Activated T-cell treated with anti-CD3 and anti-CD28 coated beads for 1 hour (primary cell): ENCODE measurements around the gene DENND2D.
A peak's percentile ranks its signal among the peaks of the same experiment; 100 is the strongest.

Source experiments
- DNase-seq: peaks from one replicate; pipeline ENCODE4 v3.0.0-alpha.2; 2020; ENCODE audit warnings: low read depth

The DENND2D gene, protein sequence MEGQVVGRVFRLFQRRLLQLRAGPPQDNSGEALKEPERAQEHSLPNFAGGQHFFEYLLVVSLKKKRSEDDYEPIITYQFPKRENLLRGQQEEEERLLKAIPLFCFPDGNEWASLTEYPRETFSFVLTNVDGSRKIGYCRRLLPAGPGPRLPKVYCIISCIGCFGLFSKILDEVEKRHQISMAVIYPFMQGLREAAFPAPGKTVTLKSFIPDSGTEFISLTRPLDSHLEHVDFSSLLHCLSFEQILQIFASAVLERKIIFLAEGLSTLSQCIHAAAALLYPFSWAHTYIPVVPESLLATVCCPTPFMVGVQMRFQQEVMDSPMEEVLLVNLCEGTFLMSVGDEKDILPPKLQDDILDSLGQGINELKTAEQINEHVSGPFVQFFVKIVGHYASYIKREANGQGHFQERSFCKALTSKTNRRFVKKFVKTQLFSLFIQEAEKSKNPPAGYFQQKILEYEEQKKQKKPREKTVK

GRCh38 chr1:111199881-111200801 lies at the start of gene DENND2D:
Gene DENND2D (minus strand): TSS chr1:111200646. CDS start chr1:111200459, 187 bp downstream.
- DNase-seq, result peak; percentile 51

- no peak for DNase-seq
These were observed 49.5 kb upstream of the DENND2D start for GRCh38 chr1:111249960-111250359.

DNA sequence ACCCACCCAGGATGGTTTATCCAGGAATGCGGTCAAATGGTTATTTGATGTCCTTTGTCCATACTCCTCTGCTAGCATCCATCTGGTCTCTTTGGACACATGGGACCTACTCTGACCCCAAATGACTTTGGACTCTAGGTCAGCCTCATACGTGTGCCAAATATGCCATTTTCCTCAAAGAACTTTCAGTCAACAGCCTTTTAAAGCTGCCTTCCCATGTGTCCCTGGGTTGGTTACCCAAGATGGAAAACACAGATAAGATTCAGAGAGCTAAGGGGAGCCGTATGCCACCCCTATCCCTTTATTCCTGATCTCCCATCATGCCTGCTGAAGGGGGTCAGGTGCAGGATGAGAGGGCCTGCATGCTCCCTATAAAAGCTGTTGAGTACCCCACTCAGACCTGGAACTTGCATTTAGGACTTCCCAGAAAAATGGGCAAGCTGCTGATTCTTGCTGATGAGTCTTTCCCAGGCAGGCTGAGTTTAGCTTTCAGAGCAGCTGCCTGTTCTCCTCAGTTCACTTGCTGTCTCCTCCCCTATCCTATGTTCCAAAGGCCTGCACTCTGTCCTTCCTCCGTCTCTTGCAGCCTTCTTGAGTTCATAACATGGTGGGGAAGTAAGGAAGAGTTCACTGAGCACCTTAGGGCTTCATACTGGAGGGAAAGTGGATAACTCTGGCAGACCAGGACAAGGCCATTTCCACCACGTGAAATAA lies 46.8 kb upstream of the DENND2D start:
- DNase-seq, result no peak

- no peak for DNase-seq
These were observed 42.5 kb upstream of the DENND2D start for GRCh38 chr1:111242805-111243523.

DNA sequence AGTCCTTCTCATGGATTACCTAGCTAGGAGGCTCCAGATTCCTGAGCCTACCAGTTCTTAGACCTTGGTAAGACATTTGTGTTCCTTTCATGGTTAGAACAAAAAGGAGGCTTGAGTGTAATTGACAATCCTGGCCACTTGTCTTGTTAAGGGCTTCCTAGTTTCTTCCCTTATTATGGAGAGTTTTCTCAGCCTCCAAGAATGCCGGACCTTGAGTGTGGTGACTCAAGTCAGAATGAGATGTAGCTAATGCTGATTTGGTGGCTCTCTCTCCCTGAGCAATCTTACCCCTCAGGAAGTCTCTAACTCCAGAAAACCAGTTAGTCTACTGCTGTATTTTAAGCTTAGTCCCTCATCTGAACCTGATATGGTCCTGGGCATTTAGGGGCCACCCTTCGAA lies 41.4 kb upstream of the DENND2D start:
- no peak for DNase-seq

DNA sequence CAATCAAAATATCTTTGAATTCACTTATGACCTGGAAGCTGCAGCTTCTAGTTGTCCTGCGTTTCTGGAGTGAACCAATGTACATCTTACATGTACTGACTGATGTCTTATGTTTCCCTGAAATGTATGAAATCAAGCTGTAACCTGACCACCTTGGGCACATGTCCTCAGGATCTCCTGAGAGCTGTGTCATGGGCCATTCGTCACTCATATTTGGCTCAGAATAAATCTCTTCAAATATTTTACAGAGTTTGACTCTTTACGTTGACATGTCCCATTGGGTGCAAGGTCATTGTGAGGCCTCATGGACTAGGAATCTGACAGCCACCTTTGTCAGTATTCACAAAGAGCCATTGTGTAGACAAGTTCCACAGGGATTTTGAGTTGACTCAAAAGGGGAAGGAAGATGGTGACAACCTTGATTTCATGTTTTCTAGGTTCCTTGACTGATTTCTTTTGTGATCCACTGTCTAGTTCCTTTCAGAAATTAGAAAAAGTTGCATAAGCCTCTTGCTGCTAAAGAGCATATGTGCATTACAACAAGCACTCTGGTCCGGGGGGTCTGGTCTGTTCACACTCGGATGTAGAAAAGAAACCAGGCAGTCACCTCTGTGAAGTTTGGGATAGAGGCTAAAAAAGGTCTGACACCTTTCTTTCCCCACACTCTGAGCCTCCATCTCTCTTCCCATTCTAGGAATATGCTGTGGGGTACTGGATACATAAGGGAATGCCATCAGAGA lies 37.8 kb upstream of the DENND2D start:
- DNase-seq, result no peak

DNA sequence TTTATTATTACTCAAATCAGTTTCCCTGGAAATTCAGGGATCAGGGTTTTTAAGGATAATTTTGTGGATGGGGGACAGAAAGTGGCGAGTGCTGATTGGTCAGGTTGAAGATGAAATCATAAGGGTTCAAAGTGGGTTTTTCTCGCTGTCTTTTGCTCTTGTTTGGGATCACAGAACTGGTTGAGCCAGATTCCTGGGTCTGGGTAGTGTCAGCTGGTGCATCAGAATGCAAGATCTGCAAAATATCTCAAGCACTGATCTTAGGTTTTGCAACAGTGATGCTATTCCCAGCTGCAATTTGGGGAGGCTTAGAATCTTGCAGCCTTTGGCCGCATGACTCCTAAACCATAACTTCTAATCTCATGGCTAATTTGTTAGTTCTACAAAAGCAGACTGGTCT lies 36.4 kb upstream of the DENND2D start:
- DNase-seq, result no peak

- no peak for DNase-seq
These were observed 35.9 kb upstream of the DENND2D start for GRCh38 chr1:111236379-111236778.

DNA sequence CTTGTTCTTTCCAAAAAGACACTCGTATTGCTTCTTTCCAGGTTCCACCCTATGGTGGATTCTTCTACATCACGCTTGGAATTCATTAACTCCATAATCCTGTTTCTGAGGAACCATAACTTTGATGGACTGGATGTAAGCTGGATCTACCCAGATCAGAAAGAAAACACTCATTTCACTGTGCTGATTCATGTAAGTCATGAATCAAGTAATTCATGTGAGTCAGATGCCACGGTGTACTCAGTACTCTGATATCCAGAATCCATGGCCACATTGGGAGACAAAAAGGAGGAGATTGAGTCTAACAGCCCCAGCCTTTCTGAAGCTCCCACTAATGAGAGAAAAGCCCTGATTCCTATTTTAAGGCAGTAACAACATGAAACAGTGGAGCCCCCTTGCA lies 34.4 kb upstream of the DENND2D start:
- no peak for DNase-seq

DNA sequence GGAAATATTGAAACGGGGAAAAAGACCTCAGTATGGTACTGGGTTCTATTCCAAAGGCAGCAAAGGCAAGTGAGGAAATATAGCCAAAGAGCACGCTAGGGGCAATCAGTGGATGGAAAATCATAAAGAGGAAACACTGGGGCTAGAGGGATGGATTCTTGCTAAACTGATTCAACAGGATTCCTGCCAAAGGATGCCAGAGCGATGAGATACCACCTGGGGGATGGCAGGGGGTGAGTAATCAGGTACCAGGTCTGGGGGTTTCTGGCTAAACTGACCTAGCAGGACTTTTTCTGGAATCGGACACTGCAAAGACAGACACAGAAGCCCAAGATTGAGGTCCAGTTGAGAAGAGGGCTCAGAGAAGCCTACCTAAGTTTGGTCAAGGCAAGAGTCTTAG lies 33.8 kb upstream of the DENND2D start:
- DNase-seq, result no peak

- DNase-seq, result no peak
These were observed 31.7 kb upstream of the DENND2D start for GRCh38 chr1:111232134-111232533.

- no peak for DNase-seq
These were observed 28.3 kb upstream of the DENND2D start for GRCh38 chr1:111228748-111229126.

- DNase-seq, result no peak
These were observed 27.7 kb upstream of the DENND2D start for GRCh38 chr1:111227851-111228747.

GRCh38 chr1:111227434-111227833 lies 27.0 kb upstream of the DENND2D start, which contains the start of gene CHI3L2:
Gene CHI3L2 (plus strand): TSS chr1:111227713. CDS start chr1:111227730, 17 bp downstream.
- no peak for DNase-seq

GRCh38 chr1:111225717-111226400 lies 25.4 kb upstream of the DENND2D start:
- no peak for DNase-seq

DNA sequence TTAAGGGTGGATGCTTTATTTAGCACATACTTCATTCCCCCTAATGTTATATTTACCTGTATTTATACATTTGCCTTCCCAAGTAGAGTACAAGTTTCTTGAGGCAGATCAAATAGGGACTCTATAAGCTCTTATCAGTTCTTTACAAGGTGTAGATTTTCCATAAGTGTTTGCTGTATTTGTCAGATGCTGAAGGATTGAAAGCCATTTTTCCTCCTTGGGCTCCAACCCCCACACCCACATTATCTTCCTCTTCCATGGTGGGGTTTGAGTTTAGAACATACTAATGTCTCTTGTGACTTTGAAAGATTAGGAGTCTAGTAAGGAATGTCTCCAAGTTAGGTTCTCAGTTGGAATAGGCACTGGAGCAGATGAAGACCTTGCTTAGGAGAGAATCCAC lies 24.6 kb upstream of the DENND2D start:
- DNase-seq, result no peak

GRCh38 chr1:111223126-111223685 lies 22.8 kb upstream of the DENND2D start:
- no peak for DNase-seq

GRCh38 chr1:111222308-111223125 lies 22.1 kb upstream of the DENND2D start:
- peak; percentile 72 for DNase-seq
